Activated CD4-positive, alpha-beta T cell treated with anti-CD3 and anti-CD28 coated beads, Interleukin-2, Interleukin-4, amounts not matched to agents 100 ng/mL and 50 ng/mL, durations not matched to agents 16 hours and 8 hours (primary cell): ENCODE measurements around the gene PTOV1.

Experiments
- DNase-seq: peaks from one replicate; pipeline ENCODE4 v3.0.0-alpha.2; 2020; ENCODE audit warnings: low spot score

Gene PTOV1

DNA sequence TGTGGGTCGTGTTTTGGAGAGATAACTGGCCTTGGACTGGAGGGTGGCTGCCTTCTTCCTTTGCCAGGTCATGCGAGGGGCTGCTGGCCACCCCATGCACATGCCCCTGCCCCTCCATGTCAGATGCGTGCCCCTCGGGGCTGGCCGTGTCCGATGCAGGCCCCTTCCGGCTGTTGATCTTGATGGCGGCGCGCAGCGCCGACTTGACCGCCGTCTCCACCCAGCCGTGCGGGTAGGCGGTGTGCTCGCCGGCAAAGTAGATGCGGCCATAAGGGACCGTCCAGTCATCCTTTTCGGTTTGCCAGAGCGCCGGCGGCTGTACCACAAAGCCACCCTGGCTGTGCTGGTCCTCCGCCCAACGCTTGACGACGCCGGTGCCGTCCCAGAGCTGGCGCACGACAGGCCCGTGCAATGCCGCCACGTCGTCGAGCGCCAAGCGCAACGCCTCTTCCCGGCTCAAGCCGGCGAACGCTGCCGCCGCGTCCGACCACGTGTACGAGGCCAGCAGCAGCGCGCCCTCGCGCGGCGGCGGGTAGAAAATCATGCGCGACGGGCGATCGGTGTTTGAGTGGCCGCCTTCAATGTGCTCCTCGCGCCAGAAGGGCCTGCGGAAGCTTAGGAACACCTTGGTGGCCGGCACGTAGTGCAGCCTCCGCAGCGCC is 38.9 kb downstream of the PTOV1 start:
- DNase-seq: peak; percentile 82

DNA sequence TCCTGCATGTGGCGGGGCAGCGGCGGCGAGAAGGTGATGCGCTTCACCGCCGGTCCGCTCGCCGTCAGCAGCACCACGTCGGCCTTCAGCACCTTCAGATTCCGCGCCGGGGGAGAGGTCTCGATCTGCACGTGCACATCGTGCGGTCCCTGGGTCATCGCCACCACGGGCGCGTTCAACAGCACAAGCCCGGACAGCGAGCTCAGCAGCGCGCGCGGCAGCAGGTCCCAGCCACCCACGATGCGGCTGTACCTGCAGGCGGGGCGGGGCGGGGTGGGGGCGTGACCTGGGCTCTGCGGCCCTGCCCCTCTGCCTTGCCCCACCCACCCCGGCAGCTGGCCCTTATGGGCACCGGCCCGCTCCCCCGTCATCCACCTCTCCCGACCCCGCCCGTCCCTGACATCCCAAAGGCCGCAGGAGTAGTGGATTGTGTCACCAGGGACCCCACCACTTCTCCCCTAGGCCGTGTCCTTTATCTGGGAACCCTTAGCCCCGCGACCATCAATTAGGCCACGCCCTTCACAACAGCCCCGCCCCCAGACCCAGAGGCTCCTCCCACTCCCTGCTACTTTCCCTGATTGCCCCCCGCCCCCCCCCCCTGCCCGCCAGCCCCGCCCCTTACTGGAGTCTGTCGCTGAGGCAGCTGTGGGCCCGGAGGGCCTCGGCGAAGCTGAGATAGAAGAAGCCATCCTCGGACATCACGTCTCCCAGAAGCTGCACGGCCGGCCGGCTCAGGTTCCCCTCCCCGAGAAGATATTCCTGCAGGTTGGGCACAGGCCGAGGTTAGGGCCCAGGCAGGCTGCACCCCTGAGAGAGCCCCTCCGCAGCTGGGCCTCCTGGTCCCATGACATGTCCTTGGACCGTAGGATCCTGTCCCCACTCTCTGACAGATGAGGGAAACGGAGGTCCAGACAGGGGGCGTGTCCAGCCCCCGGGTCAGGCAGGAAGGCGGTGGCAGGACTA is 39.7 kb downstream of the PTOV1 start:
- DNase-seq: peak; percentile 39

DNA sequence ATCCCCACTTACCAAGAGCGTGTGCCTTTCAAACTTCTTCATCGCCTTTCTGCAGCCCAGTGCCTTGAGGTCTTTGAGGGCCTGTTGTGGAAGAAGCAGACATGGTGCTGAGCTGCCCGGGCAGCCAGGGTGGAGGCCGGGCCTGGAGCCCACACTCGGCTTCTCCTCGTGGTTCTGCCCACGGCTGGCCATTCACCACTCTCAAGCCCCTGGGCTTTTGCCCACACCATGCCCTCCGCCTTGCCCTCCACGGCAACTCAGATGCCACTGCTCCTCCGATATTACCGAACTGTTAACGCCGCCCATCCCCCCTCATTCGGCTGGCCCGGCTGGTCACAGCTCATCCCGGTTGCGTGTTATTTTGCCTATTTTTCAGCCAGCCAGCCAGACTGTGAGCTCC is 40.4 kb downstream of the PTOV1 start:
- no peak for DNase-seq

DNA sequence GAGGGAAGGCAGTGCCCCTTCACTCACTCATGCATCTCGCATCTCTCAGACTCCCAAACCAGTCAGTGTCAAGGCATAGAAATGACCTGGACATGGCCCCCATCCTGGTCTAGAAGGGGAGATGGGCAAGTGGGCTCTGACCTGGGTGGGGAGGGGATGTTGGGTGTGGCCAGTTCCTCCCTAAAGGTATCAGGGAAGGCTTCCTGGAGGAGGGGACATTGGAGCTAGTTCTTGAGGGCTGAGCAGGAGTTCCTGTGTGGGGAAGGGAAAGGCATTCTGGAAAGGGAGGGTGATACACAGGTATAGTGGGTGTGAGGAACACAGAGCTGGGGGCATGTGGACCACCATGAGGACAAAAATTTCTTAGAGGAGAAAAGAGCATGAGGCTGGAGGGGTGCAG is 41.8 kb downstream of the PTOV1 start:
- no peak for DNase-seq

DNA sequence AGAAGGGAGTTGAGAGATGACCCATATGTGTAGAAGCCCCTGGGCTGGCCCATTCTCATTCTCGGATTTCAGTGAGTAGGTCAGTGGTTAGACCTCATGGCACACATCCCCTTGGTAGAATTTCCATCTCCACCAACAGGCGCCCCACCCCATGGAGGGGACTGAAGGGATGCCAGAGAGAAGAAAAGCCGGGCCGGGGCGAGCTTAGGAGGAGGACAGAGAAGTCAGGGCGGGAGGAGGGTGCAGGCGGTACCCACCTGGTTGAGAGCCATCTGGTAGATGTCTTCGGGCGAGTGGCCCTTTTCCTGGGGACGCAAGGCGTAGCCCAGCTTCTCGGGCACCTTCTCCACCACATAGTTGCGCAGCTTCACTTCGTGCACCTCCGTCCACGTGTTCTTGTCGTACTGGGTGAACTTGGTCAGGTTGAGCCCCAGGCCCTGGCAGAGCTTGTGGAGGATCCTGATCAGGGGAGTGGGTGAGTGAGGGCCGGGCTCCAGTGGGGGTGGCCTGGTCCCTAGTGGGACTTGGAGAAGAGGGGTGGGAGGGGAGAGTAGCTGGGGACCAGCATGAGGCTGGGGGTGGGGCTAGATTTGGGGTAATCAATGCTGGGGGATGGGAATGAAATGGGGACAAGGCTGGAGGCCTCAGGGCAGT is 43.2 kb downstream of the PTOV1 start:
- no peak for DNase-seq

DNA sequence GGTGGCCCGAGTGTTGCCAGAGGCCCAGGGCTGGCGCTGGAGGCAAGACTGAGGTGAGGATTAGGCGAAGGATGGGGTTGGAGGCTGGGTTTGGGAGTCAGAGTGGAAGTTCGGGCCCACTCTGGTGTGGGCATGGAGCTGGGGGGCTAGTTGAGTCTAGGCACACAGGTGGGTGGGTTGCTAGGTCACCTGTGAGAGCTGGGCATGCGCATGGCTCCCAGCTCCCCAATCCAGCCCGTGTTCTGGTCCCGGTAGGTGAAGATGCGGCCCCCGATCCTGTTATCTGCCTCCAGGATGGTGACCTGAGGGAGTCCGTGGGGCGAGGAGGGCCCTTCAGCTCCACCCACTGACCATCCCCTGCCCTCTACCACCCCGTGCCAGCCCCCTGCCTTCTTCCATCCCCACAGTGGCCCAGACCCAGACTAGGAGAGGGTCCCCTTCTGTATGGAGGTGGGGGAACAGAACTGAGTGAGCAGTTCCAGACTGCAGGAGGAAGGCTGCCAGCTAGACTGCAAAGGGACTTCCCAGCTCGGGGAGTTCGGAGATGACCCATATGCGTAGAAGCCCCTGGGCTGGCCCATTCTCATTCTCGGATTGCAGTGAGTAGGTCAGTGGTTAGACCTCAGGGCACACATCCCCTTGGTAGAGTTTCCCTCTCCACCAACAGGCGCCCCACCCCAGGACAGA is 44.1 kb downstream of the PTOV1 start:
- DNase-seq: peak; percentile 64

DNA sequence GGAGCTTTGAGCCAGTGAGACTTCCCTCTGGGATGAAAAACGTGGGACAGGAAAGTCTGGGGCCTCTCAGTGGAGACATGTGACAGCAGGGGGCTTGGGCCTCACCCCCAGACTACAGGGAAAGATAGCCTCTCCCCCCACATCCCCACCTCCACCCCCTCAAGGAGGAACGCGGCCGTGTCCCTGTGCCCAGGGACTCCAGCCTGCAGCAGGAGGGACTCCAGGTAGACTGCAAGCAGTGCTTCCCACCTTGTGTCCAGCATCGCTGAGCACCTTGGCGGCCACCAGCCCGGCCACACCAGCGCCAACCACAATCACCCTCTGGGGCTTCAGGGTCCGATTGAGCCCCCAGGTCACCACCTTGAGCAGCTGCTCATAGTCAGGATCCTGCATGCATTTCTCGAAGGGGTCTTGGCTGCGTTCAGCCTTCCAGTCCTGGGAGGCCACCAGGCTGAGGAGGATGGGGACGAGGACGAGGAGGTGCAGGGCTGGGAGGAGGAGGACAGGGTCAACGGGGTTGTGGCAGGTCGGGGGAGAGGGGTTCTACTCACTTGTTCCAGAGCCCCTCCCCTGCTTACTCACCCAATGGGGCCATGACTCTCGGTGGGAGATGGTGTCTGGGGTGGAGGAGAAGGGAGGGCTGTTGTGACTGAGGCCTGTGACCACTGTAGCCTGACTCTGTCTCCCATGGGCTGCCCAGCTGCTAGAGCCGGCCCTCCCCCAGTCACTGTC is 44.8 kb downstream of the PTOV1 start:
- no peak for DNase-seq

DNA sequence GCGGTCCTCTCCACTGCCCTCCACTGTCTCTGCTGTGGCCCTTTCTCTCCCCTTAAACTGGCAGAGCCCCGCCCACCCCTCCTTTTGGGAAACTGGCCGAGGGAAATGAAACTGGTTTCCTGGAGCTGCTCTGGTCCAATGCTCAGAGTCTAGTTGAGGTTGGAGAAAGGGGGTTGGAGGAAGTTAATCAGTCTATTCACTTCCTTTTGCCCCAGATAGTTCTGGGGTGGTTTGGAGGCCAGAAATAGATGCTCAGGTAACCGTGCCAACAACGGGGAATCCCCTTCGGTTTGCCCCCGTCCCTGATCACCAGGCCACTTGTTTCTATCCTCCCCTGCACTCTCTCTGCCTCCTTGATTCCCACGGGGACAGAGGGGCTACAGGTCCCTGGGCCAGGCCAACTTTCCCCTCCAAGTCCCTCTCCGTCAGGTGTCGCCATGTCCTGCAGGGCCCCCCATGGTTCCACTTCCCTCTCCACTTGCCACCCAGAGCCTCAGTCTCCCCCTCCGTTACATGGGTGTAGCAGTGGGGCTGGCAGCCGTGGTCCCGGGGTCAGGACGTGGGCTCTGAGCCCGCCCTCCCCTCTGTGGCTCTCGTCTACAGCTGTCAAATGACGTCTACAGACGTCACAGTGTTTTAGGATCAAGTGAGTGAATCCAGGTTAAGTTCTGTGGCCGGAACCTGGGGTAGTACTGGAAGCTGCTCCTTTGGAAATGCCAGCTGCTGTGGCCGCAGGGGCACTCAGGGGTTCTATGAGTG is 46.1 kb downstream of the PTOV1 start, which contains the start of gene IL4I1:
Gene IL4I1, minus strand, starts transcription at position 25 of the 759 bp plus-strand sequence. CDS start 727 bp downstream, outside the sequence.
- peak; percentile 78 for DNase-seq

DNA sequence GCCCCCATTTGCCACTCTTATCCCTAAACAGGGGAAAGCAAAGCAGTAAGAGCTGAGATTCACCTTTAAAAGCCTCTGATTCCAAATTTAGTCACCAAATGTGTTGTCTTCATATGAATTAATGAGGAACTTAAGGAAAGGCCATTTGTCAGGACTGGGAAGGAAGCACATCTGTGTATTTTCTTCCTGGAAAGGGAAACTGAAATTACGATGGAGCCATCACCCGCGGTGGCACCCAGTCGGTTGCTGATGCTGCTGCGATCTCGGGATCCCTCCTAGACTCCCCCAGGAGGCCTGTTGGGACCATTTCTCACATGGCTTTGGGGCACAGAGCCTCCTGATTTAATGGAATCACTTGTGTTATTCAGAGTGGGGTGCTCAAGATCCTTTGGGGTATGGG is 53.2 kb downstream of the PTOV1 start:
- DNase-seq: no peak

DNA sequence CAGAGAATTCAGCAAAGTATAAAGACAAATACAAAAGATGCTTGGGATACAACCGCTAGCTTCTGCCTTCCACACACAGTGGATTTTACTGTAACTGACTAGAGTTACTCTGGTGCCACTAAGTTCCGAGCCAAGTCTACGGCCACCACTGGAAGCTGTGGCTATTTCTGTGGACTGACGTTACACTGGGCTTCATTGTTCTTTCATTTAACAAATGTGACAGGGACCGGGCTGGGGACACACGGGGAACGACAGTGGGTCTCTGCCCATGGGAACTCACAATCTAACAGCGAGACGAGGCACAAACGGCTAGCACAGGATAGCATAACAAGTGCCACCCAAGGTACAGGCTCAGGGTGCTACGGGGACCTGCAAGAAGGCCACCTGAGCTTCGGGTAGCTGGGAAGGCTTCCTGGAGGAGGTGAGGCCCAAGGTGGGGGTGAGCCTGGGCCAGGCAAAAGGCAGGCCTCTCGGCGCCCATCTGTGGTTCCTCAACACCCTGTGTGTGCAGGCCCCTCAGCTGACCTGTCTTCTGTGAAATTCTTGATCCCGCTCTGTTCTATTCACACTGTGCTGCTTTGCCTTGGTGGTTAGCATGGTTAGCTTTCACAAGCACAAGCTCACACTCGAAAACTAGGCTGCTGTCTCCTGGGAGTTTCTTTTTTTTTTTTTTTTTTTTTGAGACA is 56.1 kb downstream of the PTOV1 start:
- DNase-seq: no peak

DNA sequence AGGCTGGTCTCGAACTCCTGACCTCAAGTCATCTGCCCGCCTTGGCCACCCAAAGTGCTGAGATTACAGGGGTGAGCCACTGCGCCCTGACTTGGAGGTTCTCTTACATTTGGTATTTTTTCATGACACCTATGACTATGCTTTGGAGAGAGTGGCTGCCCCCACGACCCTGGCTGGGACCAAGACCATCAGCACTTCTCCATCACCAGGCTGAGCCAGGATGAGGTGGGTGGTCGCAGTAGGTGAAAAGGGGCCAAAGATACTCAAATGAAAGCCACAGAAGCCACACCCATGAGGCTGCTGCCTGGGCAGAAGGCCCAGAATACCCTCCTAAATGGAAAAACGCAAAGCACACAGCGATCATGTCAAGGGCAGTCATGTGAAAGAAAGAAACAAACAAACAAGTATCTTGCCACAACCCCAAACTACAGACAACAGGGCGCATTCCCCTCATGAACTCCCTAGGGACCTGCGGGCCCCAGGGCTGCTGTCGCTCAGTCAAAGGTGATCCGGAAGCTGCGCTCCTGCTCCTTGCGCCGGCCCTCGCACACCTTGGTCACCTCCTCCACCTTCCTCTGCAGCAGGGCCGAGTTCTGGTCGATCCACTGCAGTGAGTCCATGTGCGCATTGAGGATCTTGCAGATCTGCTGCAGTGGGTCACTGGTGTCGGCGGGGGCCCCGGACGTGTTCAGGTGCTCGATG is 56.9 kb downstream of the PTOV1 start:
- no peak for DNase-seq

DNA sequence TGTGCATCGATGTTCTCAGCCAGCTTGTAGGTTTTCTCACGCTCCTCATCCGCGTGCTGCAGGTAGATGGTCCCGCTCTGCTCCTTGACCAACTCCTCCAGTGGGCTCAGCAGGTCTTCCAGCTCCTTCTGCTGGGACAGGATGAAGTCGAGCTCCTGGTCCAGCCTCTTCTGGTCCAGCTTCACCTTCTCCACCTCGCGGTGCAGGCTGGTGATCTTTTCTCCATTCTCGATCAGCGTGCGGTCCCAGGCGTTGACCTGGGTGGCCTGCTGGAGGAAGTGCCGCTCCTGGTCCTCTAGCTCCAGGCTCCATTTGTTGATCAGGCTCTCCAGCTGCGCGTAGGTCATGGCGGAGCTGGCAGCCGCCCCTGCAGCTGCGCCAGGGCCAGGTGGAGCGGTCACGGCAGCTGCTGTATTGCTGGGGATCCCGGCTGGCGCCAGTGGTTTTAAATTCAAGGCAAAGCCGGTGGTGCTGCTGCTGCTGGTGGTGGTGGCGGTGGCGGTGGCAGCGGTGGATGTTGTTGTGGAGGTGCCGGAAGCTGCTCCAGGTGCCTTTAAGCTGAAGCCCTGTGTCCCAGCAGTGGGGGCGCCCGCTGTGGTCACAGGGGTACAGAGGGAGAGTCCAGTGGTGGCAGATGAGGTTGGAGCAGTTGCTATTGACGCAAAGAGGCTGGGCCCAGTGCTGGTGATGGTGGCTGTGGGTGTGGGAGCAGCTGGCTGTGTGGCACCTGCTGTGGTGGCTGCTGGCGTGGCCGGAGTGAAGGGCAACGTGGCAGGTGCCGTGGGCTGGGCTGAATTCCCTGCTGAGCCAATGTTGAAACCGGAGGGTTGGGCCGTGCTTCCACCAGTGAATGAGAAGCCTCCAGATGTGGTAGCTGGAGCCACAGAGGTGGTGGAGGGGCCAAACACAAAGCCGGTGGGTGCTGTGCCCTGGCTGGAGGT is 57.8 kb downstream of the PTOV1 start:
- no peak for DNase-seq

DNA sequence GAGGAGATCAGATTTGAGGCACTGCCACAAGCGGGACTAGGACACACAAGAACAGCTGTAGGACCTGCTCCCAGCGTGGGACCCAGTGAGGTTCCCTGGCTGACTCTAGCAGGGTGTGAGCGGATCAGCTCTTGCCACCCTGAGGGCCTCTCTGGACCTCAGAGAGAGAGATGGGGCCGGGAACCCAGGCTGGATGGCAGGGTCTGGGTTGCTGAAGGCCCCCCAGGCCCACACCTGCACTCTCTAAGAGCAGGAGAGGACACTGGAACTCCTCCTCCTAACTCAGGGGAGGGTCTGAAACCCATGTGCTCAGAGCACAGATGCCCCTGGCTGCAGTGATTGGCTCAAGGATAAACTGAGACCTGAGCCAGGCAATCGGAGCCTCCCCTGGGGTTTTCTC is 59.2 kb downstream of the PTOV1 start:
- no peak for DNase-seq
